GM18520 (cell line): ENCODE measurements around the gene KLK1.

ENCODE experiments used
- ATAC-seq: cut with Tn5 transposase; IDR thresholded peaks from one replicate; pipeline ENCODE4 v1.9.1; 2021; ENCODE audit not compliant: unreplicated experiment

Gene KLK1

GRCh38 chr19:50823389-50824042 lies at the start of gene KLK1:
Gene KLK1 (minus strand): TSS chr19:50823787. CDS start chr19:50823748, 39 bp downstream.
- no peak for ATAC-seq

- no peak for ATAC-seq
These were observed 49.5 kb upstream of the KLK1 start, which contains the start of gene KLK2 for GRCh38 chr19:50873056-50873455. Gene KLK2 (plus strand): TSS chr19:50873439. CDS start chr19:50873474, 35 bp downstream.

GRCh38 chr19:50870417-50871089 lies 47.0 kb upstream of the KLK1 start:
- no peak for ATAC-seq

GRCh38 chr19:50869479-50869878 lies 45.9 kb upstream of the KLK1 start:
- ATAC-seq, result no peak

GRCh38 chr19:50861496-50862286 lies 38.1 kb upstream of the KLK1 start:
- ATAC-seq, result no peak

GRCh38 chr19:50861010-50861409 lies 37.4 kb upstream of the KLK1 start:
- ATAC-seq, result no peak

- no peak for ATAC-seq
These were observed 36.3 kb upstream of the KLK1 start for GRCh38 chr19:50859849-50860248.

- ATAC-seq, result no peak
These were observed 35.3 kb upstream of the KLK1 start for GRCh38 chr19:50858886-50859285.

DNA sequence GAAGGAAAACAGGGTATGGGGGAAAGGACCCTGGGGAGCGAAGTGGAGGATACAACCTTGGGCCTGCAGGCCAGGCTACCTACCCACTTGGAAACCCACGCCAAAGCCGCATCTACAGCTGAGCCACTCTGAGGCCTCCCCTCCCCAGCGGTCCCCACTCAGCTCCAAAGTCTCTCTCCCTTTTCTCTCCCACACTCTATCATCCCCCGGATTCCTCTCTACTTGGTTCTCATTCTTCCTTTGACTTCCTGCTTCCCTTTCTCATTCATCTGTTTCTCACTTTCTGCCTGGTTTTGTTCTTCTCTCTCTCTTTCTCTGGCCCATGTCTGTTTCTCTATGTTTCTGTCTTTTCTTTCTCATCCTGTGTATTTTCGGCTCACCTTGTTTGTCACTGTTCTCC lies 33.8 kb upstream of the KLK1 start:
- no peak for ATAC-seq

DNA sequence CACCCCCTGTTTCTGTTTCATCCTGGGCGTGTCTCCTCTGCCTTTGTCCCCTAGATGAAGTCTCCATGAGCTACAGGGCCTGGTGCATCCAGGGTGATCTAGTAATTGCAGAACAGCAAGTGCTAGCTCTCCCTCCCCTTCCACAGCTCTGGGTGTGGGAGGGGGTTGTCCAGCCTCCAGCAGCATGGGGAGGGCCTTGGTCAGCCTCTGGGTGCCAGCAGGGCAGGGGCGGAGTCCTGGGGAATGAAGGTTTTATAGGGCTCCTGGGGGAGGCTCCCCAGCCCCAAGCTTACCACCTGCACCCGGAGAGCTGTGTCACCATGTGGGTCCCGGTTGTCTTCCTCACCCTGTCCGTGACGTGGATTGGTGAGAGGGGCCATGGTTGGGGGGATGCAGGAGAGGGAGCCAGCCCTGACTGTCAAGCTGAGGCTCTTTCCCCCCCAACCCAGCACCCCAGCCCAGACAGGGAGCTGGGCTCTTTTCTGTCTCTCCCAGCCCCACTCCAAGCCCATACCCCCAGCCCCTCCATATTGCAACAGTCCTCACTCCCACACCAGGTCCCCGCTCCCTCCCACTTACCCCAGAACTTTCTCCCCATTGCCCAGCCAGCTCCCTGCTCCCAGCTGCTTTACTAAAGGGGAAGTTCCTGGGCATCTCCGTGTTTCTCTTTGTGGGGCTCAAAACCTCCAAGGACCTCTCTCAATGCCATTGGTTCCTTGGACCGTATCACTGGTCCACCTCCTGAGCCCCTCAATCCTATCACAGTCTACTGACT lies 31.2 kb upstream of the KLK1 start, which contains the start of gene KLK3:
TSS of gene KLK3 (plus strand) at position 280 of the 775 bp plus-strand sequence. CDS start at position 321, 41 bp downstream.
- ATAC-seq, result no peak

GRCh38 chr19:50851620-50852019 lies 28.0 kb upstream of the KLK1 start:
- ATAC-seq, result no peak

DNA sequence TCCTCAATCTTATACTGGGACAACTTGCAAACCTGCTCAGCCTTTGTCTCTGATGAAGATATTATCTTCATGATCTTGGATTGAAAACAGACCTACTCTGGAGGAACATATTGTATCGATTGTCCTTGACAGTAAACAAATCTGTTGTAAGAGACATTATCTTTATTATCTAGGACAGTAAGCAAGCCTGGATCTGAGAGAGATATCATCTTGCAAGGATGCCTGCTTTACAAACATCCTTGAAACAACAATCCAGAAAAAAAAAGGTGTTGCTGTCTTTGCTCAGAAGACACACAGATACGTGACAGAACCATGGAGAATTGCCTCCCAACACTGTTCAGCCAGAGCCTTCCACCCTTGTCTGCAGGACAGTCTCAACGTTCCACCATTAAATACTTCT lies 27.2 kb upstream of the KLK1 start:
- ATAC-seq, result no peak

- ATAC-seq, result no peak
These were observed 20.8 kb upstream of the KLK1 start for GRCh38 chr19:50844296-50844935.

DNA sequence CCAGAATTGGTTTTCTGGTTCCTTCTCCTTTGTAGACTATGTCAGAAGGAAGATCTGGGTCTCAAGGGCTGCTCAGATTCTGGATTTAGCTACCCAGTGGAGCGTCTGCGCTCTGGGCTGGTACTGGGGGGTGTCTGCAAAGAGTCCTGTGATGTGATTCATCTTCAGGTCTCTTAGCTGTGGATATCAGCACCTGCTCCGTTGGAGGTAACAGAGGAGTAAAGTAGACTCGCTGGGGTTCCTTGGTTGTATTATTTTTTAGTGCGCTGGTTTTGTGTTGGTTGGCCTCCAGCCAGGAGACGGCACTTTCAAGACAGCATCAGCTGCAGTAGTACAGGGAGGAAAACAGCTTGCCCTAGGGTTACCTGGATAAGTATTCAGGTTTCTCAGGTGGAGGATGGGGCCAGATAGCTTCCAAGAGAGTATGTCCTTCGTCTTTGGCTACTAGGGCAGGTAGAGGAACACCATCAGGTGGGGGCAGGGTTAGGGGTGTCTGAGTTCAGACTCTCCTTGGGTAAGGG lies 20.2 kb upstream of the KLK1 start:
- ATAC-seq, result no peak

DNA sequence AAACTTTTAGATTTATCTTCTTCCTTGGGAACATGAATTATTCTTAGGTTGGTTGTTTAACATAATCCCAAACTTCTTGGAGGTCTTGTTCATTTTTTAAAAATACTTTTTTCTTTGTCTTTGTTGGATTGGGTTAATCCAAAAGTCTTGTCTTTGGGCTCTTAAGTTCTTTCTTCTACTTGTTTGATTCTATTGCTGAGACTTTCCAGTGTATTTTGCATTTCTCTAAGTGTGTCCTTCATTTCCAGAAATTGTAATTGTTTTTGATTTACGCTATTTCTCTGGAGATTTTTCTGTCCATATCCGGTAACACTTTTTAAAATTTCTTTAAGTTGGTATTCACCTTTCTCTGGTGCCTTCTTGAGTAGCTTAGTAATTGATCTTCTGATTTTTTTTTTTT lies 19.6 kb upstream of the KLK1 start:
- ATAC-seq, result no peak

DNA sequence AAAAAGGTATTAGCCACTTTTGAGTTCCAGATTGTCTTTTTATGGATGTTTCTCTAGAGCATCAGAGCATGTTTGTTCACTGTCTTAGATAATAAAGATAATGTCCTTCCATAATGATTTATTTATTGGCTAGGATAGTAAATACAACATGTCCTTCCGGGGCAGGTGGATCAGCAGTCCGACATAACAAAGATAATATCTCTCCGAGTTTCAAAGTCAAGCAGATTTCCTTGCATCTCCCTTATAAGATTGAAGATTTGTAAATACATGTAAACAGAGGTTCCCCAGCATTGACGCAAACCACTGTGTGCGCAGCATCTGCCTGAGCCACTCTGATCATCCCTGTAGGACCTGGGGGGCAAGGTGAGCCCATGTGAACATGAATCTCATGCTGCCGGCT lies 18.5 kb upstream of the KLK1 start:
- ATAC-seq, result no peak

- no peak for ATAC-seq
These were observed 16.4 kb upstream of the KLK1 start for GRCh38 chr19:50839712-50840655.

DNA sequence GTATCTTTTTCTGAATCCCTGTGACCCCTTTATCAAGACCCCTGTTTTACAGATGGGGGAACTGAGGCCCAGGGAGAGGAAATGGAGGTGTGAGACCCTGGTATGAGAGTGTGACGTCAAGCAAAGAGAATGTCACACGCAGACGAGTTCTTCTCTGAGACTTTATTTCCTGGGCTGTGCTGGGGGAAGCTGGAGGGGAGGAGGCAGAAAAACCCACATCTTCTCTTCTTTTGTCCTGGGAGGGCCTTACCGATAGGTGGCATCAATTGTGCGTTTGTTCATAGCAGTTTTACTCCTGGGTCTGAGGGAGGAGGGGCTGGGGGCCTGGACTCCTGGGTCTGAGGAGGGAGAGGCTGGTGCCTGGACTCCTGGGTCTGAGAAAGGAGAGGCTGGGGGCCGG lies 14.7 kb upstream of the KLK1 start:
- ATAC-seq, result no peak

GRCh38 chr19:50837300-50837699 lies 13.7 kb upstream of the KLK1 start:
- ATAC-seq, result no peak
